GM04503 (cell line): ENCODE results near the gene ENO1.

Experiments
- DNase-seq: peaks from one replicate; pipeline ENCODE4 v3.0.0-alpha.2; 2012; ENCODE audit warnings: low read depth

Gene ENO1

DNA sequence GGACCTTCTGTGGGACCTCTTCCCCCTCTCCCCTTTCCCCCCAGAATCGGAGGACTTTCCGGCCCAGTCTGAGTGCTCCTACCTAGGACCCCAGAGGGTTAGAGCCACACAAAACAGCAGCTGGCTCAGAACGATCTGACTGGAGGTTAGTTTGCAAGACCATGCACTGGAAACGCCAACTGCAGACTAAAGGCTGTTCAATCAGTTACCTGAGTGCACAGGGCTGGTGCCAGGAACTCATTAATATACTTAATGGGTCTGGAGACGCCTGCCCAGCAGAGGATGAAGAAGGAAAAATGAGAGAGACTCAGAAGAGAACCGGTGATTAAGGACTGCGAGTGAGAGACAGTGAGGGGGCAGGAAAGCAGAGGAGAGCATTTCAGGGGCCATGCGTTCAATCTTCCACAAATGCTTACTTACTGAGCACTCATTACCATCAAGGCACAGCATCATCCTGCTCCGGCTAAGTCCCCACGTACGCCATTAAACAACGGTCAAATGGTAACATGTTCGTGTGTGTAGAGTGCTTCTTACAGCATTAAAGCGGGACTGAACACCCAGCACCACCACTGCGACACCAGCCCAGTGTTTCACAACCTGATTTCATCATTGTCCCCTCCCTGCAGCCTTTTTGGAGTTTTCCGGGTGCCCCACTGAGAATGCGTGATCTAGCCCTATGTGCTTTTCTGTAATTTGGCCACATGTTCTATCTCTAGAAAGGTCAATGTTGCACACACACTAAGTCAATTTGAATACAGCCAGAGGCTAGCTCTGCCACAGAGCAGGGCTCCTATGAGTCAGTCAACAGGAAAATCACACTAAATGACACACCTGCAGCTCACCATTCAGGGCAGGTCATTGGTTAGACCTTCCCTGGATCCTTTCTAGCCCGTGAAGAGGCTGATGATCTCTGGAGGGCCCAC lies 7.6 kb downstream of the ENO1 start:
- no peak for DNase-seq

GRCh38 chr1:8870103-8870502 lies 8.4 kb downstream of the ENO1 start:
- DNase-seq = no peak

GRCh38 chr1:8867878-8868567 lies 10.5 kb downstream of the ENO1 start:
- DNase-seq = no peak

DNA sequence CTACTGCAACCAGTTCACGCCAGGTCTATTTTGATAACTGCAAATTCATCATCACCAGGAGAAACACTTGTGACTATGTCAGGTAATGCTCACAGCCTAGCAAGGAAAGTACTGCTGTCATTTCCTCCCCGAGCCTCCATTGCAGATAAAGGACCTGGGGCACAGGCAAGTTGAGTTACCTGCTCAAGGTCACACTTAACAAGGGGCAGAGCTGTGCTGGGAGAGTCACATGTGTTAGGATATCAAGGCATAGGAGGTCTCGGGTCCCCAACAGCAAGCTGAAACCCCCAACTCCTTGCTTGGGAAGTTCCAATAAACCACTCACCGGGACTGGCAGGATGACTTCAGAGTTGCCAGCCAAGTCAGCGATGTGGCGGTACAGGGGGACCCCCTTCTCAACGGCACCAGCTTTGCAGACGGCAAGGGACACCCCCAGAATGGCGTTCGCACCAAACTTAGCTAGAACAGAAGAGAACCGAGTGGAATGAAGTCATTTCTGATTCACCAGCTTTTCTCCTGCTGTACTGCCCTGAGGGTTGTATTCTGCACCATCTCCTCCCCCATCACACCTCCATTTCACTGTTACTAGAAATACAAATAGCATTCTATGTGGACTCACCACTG lies 11.6 kb downstream of the ENO1 start:
- no peak for DNase-seq

- no peak for DNase-seq
Measured at GRCh38 chr1:8866173-8866791, 12.2 kb downstream of the ENO1 start.

DNA sequence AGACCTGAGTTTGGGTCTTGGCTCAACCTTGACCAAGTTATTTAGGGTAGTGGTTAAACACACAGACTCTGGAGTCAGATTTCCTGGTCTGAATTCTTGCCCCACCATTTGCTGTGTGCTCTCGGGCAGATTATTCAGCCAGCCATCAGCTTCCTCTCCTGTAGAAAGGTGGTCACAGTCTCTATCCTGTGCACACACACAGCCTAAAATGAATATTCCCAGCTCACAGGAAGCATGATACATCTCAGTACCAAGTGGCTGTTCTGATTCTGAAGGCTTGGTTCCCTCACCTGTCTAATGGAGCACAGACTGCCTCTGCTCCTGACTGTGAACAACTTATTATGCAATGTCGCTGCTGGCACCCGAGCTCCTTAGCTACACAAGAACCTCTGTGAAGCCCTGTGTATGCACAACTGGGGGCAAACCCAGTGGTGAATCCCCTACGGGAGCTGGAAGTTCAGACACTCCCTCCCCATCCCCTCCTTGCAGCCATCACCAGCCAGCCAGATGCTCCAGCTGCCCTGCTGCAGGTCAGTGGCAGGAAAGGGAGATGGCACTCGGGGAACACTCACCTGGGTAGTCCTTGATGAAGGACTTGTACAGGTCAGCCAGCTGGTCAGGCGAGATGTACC lies 13.7 kb downstream of the ENO1 start:
- DNase-seq = no peak

DNA sequence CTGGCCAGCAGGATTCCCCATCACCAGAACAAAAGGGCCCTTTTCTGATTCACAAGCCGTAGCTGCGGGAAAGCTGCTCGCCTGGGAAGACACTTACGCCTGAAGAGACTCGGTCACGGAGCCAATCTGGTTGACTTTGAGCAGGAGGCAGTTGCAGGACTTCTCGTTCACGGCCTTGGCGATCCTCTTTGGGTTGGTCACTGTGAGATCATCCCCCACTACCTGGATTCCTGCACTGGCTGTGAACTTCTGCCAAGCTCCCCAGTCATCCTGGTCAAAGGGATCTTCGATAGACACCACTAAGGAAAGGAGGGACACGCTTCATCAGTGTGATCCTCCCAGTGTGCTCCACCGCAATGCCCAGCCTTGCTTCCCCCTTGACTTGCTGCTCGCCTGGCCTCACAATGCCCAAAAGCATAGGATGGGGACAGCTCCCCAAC lies 14.7 kb downstream of the ENO1 start:
- no peak for DNase-seq

DNA sequence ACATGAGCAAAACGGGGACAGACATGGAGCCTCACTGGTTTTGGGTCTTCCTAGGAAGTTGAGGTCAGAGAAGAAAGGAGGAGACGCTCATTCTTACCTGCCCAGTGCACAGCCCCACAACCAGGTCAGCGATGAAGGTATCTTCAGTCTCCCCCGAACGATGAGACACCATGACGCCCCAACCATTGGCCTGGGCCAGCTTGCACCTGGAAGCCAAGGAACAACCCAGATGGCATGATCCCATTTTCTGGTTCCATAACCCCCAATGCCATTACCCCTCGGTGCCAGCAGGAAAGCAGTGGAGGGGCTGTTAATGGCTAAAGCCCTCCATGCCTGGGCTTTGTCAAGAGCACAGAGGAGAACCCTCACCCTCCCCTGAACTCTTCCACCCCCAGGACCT lies 15.3 kb downstream of the ENO1 start:
- no peak for DNase-seq

GRCh38 chr1:8862528-8862927 lies 16.0 kb downstream of the ENO1 start:
- no peak for DNase-seq

GRCh38 chr1:8860738-8861516 lies 17.6 kb downstream of the ENO1 start:
- no peak for DNase-seq

DNA sequence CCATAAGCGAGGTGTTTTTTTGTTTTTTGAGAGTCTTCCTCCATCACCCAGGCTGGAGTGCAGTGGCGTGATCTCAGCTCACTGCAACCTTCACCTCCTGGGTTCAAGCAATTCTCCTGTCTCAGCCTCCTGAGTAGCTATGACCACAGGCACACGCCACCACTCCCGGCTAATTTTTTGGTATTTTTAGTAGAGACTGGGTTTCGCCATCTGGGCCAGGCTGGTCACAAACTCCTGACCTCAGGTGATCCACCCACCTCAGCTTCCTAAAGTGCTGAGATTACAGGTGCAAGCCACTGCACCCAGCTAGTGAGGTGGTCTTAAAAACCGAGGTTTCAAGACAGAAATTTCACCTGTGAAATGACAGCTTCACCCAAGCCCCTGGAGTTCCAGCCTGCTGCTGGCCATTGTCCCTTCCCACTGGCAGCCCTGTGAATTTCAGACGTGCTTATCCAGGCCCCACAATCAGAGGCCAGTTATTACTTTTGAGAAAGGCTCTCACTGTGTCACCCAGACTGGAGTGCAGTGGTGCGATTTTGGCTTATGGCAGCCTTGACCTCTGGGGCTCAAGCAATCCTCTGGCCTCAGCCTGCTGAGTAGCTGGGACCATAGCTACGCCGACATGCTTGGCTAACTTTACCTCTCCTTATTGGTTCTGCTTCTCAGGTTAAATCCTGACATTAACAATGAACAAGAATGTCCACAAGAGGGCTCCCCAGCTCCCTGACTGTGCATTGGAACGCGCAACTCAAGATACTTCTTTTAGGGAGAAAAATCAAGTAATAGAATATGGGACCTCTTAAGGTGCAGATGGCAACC lies 19.4 kb downstream of the ENO1 start:
- DNase-seq = no peak

- DNase-seq = no peak
Measured at GRCh38 chr1:8858112-8858668, 20.3 kb downstream of the ENO1 start.

- no peak for DNase-seq
Measured at GRCh38 chr1:8856689-8857412, 21.6 kb downstream of the ENO1 start.

DNA sequence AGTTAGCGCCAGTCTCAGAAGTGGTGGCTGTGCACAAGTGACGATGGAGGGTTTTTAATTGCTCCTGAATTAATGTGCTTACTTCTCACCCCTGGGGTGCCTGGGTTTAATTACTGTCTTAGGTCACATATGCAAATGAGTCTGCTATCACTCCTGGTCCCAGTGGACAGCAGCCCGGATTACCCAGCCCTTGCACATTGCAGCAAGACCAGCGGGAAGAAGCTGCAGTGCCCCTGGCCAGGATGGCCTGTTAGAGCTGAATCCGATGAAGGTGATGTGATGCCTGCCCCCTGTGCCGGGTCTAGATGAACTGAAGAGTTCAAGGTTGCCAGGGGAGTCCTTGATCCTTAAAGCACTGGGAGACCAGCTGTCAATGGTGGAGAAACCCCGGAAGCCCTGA lies 24.2 kb downstream of the ENO1 start:
- no peak for DNase-seq

- DNase-seq = no peak
Measured at GRCh38 chr1:8851060-8851459, 27.4 kb downstream of the ENO1 start.

GRCh38 chr1:8848663-8849386 lies 29.7 kb downstream of the ENO1 start:
- peak; percentile 63 for DNase-seq

- no peak for DNase-seq
Measured at GRCh38 chr1:8847990-8848389, 30.5 kb downstream of the ENO1 start.

- DNase-seq = no peak
Measured at GRCh38 chr1:8846263-8846662, 32.2 kb downstream of the ENO1 start.
